ENCODE results near the gene SKIC3.

SKIC3 gene

GRCh38 chr5:95554647-95555548 is at the start of gene SKIC3, which contains the start of gene ARSK:
SKIC3 (minus strand) TSS chr5:95554977; CDS start chr5:95547150, 7,827 bp downstream.
ARSK (plus strand) TSS chr5:95555101; CDS start chr5:95555279, 178 bp downstream.
- DNase-seq: peak; percentile 95 to 98

GRCh38 chr5:95600557-95600956 is 45.8 kb upstream of the SKIC3 start:
- no peak for DNase-seq

GRCh38 chr5:95599252-95599651 is 44.5 kb upstream of the SKIC3 start:
- no peak for DNase-seq

- DNase-seq: no peak
These were observed 40.6 kb upstream of the SKIC3 start for GRCh38 chr5:95595289-95595931.

GRCh38 chr5:95591490-95591901 is 36.7 kb upstream of the SKIC3 start:
- DNase-seq: no peak

- DNase-seq: peak in 1 of 2 donors; percentile 1
These were observed 36.1 kb upstream of the SKIC3 start for GRCh38 chr5:95590880-95591279.

GRCh38 chr5:95583992-95584391 is 29.2 kb upstream of the SKIC3 start:
- DNase-seq: no peak

- no peak for DNase-seq
These were observed 26.8 kb upstream of the SKIC3 start for GRCh38 chr5:95581576-95581975.

- no peak for DNase-seq
These were observed 17.2 kb upstream of the SKIC3 start for GRCh38 chr5:95572016-95572415.

GRCh38 chr5:95565280-95565920 is 10.6 kb upstream of the SKIC3 start:
- no peak for DNase-seq

GRCh38 chr5:95564450-95564849 is 9.7 kb upstream of the SKIC3 start:
- DNase-seq: no peak

- no peak for DNase-seq
These were observed 8.6 kb upstream of the SKIC3 start for GRCh38 chr5:95563367-95563766.

- DNase-seq: no peak
These were observed 7.5 kb upstream of the SKIC3 start for GRCh38 chr5:95562282-95562681.

- DNase-seq: no peak
These were observed 3.1 kb upstream of the SKIC3 start for GRCh38 chr5:95557841-95558240.

GRCh38 chr5:95555553-95555952 is 776 bp upstream of the SKIC3 start:
- no peak for DNase-seq

GRCh38 chr5:95554331-95554646 is 488 bp downstream of the SKIC3 start:
- DNase-seq: no peak

GRCh38 chr5:95549030-95549429 is 5.7 kb downstream of the SKIC3 start:
- DNase-seq: no peak

- DNase-seq: no peak
These were observed 11.6 kb downstream of the SKIC3 start for GRCh38 chr5:95543017-95543705.

- DNase-seq: no peak
These were observed 17.3 kb downstream of the SKIC3 start for GRCh38 chr5:95537501-95537900.

GRCh38 chr5:95533761-95534160 is 21.0 kb downstream of the SKIC3 start:
- no peak for DNase-seq

- no peak for DNase-seq
These were observed 21.7 kb downstream of the SKIC3 start for GRCh38 chr5:95533106-95533505.

GRCh38 chr5:95532415-95532814 is 22.4 kb downstream of the SKIC3 start:
- DNase-seq: no peak

GRCh38 chr5:95531491-95531890 is 23.3 kb downstream of the SKIC3 start:
- DNase-seq: no peak
